Measurements from ENCODE around the gene PTPRZ1. TPM values are rescaled to one million over a fixed set of nuclear protein-coding genes. Genes with fewer than 3 reads are reported as not detected.

Gene PTPRZ1
- total RNA-seq, 4 donors from 2014 or later: 0.32 to 33.9 (median 11.8) TPM

GRCh38 chr7:121847041-121847440 lies 25.9 kb upstream of the PTPRZ1 start:
- ATAC-seq (ENCODE audit: low FRiP score): no peak

GRCh38 chr7:121853307-121853706 lies 19.7 kb upstream of the PTPRZ1 start:
- no peak for DNase-seq (ENCODE audit: low spot score)
- TF ChIP-seq, protein P1, sequence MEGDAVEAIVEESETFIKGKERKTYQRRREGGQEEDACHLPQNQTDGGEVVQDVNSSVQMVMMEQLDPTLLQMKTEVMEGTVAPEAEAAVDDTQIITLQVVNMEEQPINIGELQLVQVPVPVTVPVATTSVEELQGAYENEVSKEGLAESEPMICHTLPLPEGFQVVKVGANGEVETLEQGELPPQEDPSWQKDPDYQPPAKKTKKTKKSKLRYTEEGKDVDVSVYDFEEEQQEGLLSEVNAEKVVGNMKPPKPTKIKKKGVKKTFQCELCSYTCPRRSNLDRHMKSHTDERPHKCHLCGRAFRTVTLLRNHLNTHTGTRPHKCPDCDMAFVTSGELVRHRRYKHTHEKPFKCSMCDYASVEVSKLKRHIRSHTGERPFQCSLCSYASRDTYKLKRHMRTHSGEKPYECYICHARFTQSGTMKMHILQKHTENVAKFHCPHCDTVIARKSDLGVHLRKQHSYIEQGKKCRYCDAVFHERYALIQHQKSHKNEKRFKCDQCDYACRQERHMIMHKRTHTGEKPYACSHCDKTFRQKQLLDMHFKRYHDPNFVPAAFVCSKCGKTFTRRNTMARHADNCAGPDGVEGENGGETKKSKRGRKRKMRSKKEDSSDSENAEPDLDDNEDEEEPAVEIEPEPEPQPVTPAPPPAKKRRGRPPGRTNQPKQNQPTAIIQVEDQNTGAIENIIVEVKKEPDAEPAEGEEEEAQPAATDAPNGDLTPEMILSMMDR (IDR thresholded peaks at IDR 0.05): no peak
- ATAC-seq (ENCODE audit: low FRiP score): peak; percentile 71

More at GRCh38 chr7:121847041-121847440, 25.9 kb upstream of the PTPRZ1 start:
- TF ChIP-seq, protein P1 (IDR thresholded peaks at IDR 0.05): no peak
- DNase-seq (ENCODE audit: low spot score): no peak

- ATAC-seq (ENCODE audit: low FRiP score) (no peak), DNase-seq (ENCODE audit: low spot score) (no peak)
- TF ChIP-seq, protein P1 (IDR thresholded peaks at IDR 0.05): no peak
Measured at GRCh38 chr7:121860953-121861352, 12.0 kb upstream of the PTPRZ1 start.

- DNase-seq (ENCODE audit: low spot score) (no peak), ATAC-seq (ENCODE audit: low FRiP score) (no peak)
- TF ChIP-seq, protein P1 (IDR thresholded peaks at IDR 0.05): no peak
Measured at GRCh38 chr7:121862591-121862990, 10.4 kb upstream of the PTPRZ1 start.

- ATAC-seq (ENCODE audit: low FRiP score) (no peak), DNase-seq (ENCODE audit: low spot score) (no peak)
- TF ChIP-seq, protein P1 (IDR thresholded peaks at IDR 0.05): no peak
Measured at GRCh38 chr7:121871188-121871587, 1.8 kb upstream of the PTPRZ1 start.

DNA sequence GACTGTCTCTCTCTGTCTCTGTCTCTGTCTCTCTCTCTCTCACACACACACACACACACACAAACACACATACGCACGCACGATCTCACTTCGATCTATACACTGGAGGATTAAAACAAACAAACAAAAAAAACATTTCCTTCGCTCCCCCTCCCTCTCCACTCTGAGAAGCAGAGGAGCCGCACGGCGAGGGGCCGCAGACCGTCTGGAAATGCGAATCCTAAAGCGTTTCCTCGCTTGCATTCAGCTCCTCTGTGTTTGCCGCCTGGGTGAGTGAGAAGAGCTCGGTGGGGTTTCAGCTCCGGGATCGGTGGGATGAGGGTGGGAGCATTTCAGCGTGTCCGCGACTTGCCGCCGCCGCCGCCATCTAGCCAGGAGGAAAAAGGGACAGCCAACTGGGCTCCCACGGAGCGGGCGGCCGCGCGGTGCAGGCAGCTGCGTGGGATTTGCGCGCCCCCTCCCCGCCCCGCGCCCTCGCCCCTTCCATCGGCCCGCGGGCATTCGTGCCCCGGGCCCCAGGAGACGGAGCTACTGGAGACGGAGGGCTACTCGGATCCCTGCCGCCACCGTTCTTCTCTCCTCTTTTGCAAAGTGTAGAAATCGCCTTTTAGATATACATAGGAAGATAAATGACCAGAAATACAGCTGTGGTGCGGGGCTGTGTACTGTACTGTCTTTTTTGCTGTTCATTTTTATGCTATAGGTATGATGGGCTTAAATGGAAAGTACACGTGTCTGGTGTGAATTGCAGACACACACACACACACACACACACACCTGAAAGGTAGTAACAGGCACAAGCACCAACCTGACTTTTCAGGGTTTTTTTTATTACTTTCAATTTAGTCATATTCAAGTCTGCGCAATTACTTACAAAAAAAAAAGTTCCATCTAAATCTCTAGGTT lies 581 bp downstream of the PTPRZ1 start:
- ATAC-seq (ENCODE audit: low FRiP score): peak; percentile 64
- DNase-seq (ENCODE audit: low spot score): no peak
- TF ChIP-seq, protein P1 (IDR thresholded peaks at IDR 0.05): no peak

DNA sequence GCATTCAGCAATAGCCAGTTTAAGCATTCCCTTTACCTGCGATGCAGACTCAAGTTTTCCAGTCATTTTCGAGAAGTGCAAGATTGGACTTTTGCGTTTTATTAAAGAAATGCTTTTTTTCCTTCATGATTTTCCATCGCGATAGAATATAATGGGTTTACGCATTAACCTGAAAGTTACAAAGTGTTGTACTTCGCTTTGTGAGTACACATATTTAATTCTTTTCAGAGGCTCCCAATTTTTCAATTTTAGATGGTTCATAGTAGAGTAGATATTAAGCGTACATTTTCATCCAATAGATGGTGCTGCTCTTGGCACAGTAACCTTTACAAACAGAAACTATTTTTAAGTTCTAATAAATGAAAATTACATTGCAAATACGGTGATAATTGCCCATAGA lies 1.3 kb downstream of the PTPRZ1 start:
- TF ChIP-seq, protein P1 (IDR thresholded peaks at IDR 0.05): no peak
- no peak for ATAC-seq (ENCODE audit: low FRiP score)
- DNase-seq (ENCODE audit: low spot score): no peak

Measured in omental fat pad (tissue), 4 donors.